Metanephros (tissue), 2 donors: Measurements from ENCODE around the gene ABLIM2. TPM values are rescaled to one million over a fixed set of nuclear protein-coding genes. Genes with fewer than 3 reads are reported as not detected.
A peak's percentile ranks its signal among the peaks of the same experiment; 100 is the strongest.

ENCODE experiments used
- small RNA-seq: library from RNA; depleted of rRNA; stranded (forward); fragments of <200 nt; gene quantifications from one replicate; pipeline ENCODE3, GENCODE V24; 2014; ENCODE audit warnings: low replicate concordance
- total RNA-seq: library from RNA; depleted of rRNA; stranded (reverse); fragments of >200 nt; gene quantifications from one replicate; pipeline ENCODE4 v1.2.3, GENCODE V29; 2014

The ABLIM2 gene
- 11.1 TPM for total RNA-seq

DNA sequence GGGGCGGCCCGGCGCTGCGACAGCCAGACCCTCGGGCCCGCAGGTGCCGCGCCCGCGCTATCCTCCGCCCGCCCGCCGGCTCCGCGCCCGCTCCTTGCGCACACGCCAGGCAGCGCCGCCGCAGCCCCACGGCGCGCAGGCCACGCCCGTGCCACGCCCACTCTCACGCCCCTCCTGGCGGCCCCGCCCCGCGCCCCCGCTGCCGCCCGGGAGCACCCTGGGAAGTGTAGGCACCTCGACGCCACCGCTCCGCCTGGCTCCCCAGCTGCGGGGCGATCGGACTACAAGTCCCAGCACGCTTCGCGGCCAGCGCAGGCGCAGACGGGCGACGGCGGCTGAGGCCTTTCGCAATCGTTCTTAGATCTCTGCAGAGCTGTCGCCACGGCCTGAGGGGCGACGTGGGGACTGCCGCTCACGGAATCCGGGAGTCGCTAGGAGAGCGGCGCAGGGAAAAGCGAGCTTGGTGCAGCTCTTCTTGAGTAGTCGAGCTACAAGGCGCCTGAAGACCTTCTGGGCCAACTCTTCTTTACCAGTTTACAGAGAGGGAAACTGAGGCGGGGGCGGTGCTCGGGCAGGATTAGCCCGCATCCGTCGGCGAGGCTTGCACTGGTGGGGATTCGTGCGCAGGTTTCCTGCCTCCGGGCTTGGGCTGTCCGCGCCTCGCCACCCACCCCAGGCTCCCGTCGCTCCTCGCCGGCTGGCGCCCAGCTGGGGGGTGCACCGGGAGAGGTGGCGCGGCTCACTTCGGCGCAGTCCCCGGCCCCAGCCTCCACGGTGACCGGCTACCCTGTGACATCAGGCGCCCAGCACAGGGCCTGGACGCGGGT lies at the start of gene ABLIM2:
Gene ABLIM2 (minus strand): TSS at position 104 of the 827 bp plus-strand sequence. CDS start 124 bp downstream, outside the sequence.

DNA sequence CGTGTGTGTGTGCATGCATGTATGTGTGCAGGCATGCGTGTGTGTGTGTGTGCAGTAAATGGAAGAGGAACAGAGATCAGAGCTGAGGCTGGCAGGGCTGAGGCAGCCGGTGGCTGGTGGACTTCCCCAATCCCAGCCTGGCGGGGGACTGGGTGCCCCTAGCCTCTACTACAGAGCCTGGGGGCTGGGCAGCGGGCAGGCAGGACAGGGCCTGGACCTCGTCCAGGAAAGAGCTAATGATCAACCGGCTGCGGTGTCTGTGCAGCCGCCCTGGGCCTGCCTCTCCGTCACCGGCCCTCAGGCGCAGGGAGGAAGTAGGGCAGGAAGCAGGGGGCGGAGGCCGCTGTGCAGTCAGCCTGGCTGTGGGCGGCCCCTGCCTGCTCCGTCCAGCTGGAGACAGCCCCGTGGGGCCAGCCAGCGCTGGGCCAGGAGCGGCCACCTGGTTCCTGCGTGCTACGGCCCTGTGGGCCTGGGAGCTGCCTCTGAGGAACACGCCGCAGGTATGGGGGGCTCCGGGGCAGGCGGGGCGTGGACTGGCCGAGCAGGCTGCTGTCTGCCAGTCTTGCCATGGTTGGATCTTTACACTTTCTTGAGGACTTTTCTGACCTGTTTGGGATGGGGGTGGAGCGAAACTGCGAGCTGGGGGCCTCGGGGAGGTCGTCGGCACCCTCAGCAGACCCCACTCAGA lies 40.4 kb upstream of the ABLIM2 start, which contains the start of gene SH3TC1:
Gene SH3TC1 (plus strand): TSS at position 385 of the 688 bp plus-strand sequence. CDS start 5,905 bp downstream, outside the sequence.

DNA sequence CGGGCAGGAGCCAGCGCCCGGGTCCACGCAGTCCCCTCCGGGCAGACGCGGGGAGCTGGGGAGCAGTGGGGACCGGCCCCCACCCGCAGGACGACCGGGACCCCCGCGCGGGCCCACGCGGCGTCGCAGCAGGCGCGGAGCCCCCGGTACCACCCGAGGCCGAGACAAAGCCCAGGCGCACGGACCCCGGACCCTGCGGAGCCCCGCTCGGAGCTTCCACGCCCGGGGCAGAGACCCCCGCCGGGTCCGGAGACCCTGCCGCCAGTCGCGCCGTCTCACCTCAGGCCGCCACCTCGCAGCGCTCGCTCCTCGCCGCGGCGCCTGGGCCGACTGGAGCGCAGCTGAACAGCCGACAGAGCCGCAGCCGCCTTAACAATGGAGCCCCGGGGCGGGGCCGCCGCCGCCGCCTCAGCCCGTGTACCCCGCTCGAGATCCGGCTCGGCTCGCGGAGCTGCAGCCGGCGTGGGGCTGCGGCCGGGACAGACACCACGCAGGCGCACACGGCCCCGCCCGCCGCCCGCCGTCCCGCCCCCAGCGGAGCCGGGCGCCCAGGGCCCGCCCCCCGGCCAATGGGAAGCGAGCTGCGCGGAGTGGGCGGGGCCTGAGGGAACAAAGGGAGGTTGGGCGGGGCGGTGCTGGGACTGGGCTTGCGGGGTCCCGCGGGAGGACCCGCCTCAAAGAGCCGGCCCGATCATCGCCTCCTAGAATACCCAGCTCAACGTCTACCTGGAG lies 219.1 kb downstream of the ABLIM2 start, which contains the start of gene AFAP1:
Gene AFAP1 (minus strand): TSS at position 485 of the 732 bp plus-strand sequence. CDS start 67,783 bp downstream, outside the sequence.

Small RNAs within 50 kb of the gene (small RNA-seq; reads per million reads assigned to genes)
- gene MIR95, result 3.6 reads per million, percentile 92 among the genes with 10 or more reads in this experiment

Other genes starting within 250 kb of the ABLIM2 start
- gene AFAP1, start 219.0 kb downstream of the ABLIM2 start, total RNA-seq, result 41.2 TPM
- gene SH3TC1, start 40.5 kb upstream of the ABLIM2 start, total RNA-seq, result 65.4 TPM
- 22.1 TPM for gene HTRA3, start 110.9 kb upstream of the ABLIM2 start, total RNA-seq